ENCODE data around the gene PFKP.

DNA sequence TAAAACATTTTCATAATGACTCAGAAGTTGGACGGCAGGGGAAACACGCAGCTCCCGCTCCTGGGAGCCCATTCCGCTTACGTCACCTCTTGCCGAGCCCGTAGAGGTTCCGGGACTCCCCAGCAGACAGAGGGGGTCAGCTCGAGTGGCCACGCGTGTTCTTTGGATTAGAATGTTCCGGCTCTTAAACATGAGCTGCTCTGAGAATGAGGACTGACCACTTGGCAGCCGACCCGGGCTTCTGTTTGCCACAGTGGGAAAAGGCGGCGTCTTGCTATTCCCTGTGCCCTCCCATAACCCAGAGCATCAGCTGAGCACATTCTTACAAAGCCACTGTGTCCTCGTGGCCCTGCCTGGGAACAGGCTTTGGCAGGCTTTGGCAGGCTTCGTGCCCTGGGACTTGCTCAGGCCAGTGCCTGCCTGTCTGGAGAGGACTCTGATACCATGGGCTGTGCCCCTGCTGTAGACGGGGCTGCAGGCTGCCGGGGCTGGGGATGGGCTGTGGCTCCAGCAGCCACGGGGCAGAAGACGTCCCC lies 40.1 kb downstream of the PFKP start:
- TF ChIP-seq CTCF (IDR thresholded peaks at IDR 0.05; ENCODE audit: insufficient read depth, low read length, poor library complexity, severe bottlenecking): no peak
- no peak for TF ChIP-seq EZH2phosphoT487 (conservative IDR thresholded peaks at IDR 0.05; ENCODE audit: low read length)

All from SU-DHL-6 (cell line).